ENCODE measurements around the gene HDGF. TPM values are rescaled to one million over a fixed set of nuclear protein-coding genes. Genes with fewer than 3 reads are reported as not detected.
"Not testable (repeated sequence)": the region's sequence is repeated elsewhere in the genome, so short reads cannot be mapped to it uniquely, and the experiment has no call there.

The HDGF gene
- total and polyA plus RNA-seq, 4 experiments from 2014 or later, result 23.8 to 97.0 (median 71.3) TPM

- H3K4me1 Mint-ChIP-seq, result peaks cover 24 to 39% (median 34%) of the 10 kb centered on the region in 4 donors
- no peaks in the 10 kb centered on the region for H3K27me3 Mint-ChIP-seq
- no peak within 1 kb of the TSS for H3K27ac Mint-ChIP-seq
- no peaks in the 10 kb centered on the region for H3K27me3 ChIP-seq (ENCODE audit: insufficient read depth, low read length)
- peaks cover 6% of the 10 kb centered on the region for H3K36me3 ChIP-seq (ENCODE audit: insufficient read depth, low read length)
- H3K9me3 Mint-ChIP-seq, result no peaks in the 10 kb centered on the region
- ChIA-PET POLR2A (ENCODE audit: partially characterized antibody) (interaction anchor here (0.8 to 7.8 kb wide), 24 partner anchors 9 to 484 kb away, joined by 3 to 158 read pairs (median 4); partner anchors contain the start of genes HDGF, ISG20L2, MEF2D and METTL25B), CTCF (ENCODE audit: partially characterized antibody) (interaction anchor here (1.2 to 8.7 kb wide), 9 partner anchors 15 to 93 kb away, joined by 3 to 91 read pairs (median 4); partner anchors contain the start of genes CRABP2, ISG20L2, METTL25B and MRPL24)
- peak; percentile 97 to 100 (median 99) for DNase-seq
- H3K4me3 ChIP-seq (ENCODE audit: low read length in 2 of 2), result peak within 1 kb of the TSS; percentile 98 to 99
- H3K36me3 Mint-ChIP-seq, result peaks cover 19 to 20% of the 10 kb centered on the region in 2 donors
- H3K9me3 ChIP-seq (ENCODE audit: control insufficient read depth in 1 of 2, low read length in 2 of 2), result no peaks in the 10 kb centered on the region
- peaks cover 48% of the 10 kb centered on the region for H3K4me1 ChIP-seq (ENCODE audit: insufficient read depth, low read length)
- intact Hi-C loops (cut with micrococcal nuclease), result loop anchor here (1.0 kb wide), 8 partner anchors 16 to 485 kb away; partner anchors contain the start of genes CCT3, HDGF, ISG20L2 and METTL25B
- no peak within 1 kb of the TSS for H3K4me3 Mint-ChIP-seq
- peak within 1 kb of the TSS; percentile 98 for H3K27ac ChIP-seq (ENCODE audit: low read depth, low read length)
Measured at GRCh38 chr1:156767101-156767878, 15.8 kb upstream of the HDGF start, which contains the start of gene PRCC. Gene PRCC (plus strand): TSS chr1:156767535. CDS start chr1:156767772, 237 bp downstream.

GRCh38 chr1:156766298-156767100, 15.0 kb upstream of the HDGF start:
- no peaks in the 10 kb centered on the region for H3K27me3 Mint-ChIP-seq
- H3K9me3 Mint-ChIP-seq, result no peaks in the 10 kb centered on the region
- no peaks in the 10 kb centered on the region for H3K27me3 ChIP-seq (ENCODE audit: insufficient read depth, low read length)
- H3K36me3 Mint-ChIP-seq, result peaks cover 16 to 20% of the 10 kb centered on the region in 2 donors
- H3K4me3 Mint-ChIP-seq, result no peak overlapping the region
- H3K4me3 ChIP-seq (ENCODE audit: low read length in 2 of 2), result peak overlapping the region; percentile 89 to 99
- H3K27ac Mint-ChIP-seq, result no peak overlapping the region
- intact Hi-C loops (cut with micrococcal nuclease), result loop anchor here (1.0 kb wide), 8 partner anchors 15 to 484 kb away; partner anchors contain the start of genes CCT3, HDGF, ISG20L2 and METTL25B
- DNase-seq, result no peak
- H3K9me3 ChIP-seq (ENCODE audit: control insufficient read depth in 1 of 2, low read length in 2 of 2), result no peaks in the 10 kb centered on the region
- H3K4me1 Mint-ChIP-seq, result peaks cover 24 to 36% (median 31%) of the 10 kb centered on the region in 4 donors
- peak overlapping the region; percentile 98 for H3K27ac ChIP-seq (ENCODE audit: low read depth, low read length)
- POLR2A ChIA-PET (ENCODE audit: partially characterized antibody), result interaction anchor here (0.8 to 7.8 kb wide), 22 partner anchors 8 to 484 kb away, joined by 3 to 158 read pairs (median 4); partner anchors contain the start of genes HDGF, ISG20L2, MEF2D and METTL25B
- H3K36me3 ChIP-seq (ENCODE audit: insufficient read depth, low read length), result peaks cover 6% of the 10 kb centered on the region
- CTCF ChIA-PET (ENCODE audit: partially characterized antibody), result interaction anchor here (1.2 to 8.7 kb wide), 8 partner anchors 14 to 94 kb away, joined by 3 to 91 read pairs (median 6); partner anchors contain the start of genes CRABP2, ISG20L2, METTL25B and MRPL24
- peaks cover 44% of the 10 kb centered on the region for H3K4me1 ChIP-seq (ENCODE audit: insufficient read depth, low read length)

- Histone ChIP-seq H3K27me3 (ENCODE audit: insufficient read depth, low read length) (no peaks in the 10 kb centered on the region), H3K36me3 (ENCODE audit: insufficient read depth, low read length) (no peaks in the 10 kb centered on the region), H3K27ac (ENCODE audit: low read depth, low read length) (no peak overlapping the region), H3K4me1 (ENCODE audit: insufficient read depth, low read length) (peaks cover 36% of the 10 kb centered on the region), H3K4me3 (ENCODE audit: low read length in 2 of 2) (no peak overlapping the region), H3K9me3 (ENCODE audit: control insufficient read depth in 1 of 2, low read length in 2 of 2) (no peaks in the 10 kb centered on the region)
- Mint-ChIP-seq H3K4me3 (peak overlapping the region in 2 of 8 donors; percentile 32 to 52), H3K4me1 (peaks cover 16 to 27% (median 23%) of the 10 kb centered on the region in 4 donors), H3K9me3 (no peaks in the 10 kb centered on the region), H3K27ac (peak overlapping the region in 1 of 7 donors; percentile 57), H3K36me3 (peaks cover 9 to 14% of the 10 kb centered on the region in 2 donors), H3K27me3 (no peaks in the 10 kb centered on the region)
- ChIA-PET CTCF (ENCODE audit: partially characterized antibody) (interaction anchor here (3.9 to 8.7 kb wide), 2 partner anchors 37 to 76 kb away, joined by 16 to 91 read pairs; partner anchors contain the start of genes ISG20L2 and METTL25B), POLR2A (ENCODE audit: partially characterized antibody) (interaction anchor here (3.3 to 7.8 kb wide), 5 partner anchors 10 to 38 kb away, joined by 17 to 158 read pairs (median 79); partner anchors contain the start of genes HDGF, ISG20L2, METTL25B and MRPL24)
- intact Hi-C loops (cut with micrococcal nuclease), result no loop called here
- no peak for DNase-seq
Measured at GRCh38 chr1:156765666-156766065, 14.2 kb upstream of the HDGF start.

GRCh38 chr1:156765136-156765535, 13.7 kb upstream of the HDGF start:
- H3K4me3 Mint-ChIP-seq; intact Hi-C loops (cut with micrococcal nuclease): not testable (repeated sequence)
- POLR2A ChIA-PET (ENCODE audit: partially characterized antibody), result interaction anchor here (3.3 to 7.8 kb wide), 5 partner anchors 10 to 38 kb away, joined by 17 to 158 read pairs (median 79); partner anchors contain the start of genes HDGF, ISG20L2, METTL25B and MRPL24

GRCh38 chr1:156760796-156761104, 9.3 kb upstream of the HDGF start:
- intact Hi-C loops (cut with micrococcal nuclease), result no loop called here
- CTCF ChIA-PET (ENCODE audit: partially characterized antibody), result interaction anchor here (0.6 to 1.6 kb wide), 2 partner anchors 35 to 38 kb away, joined by 3 to 4 read pairs; no protein-coding TSS in a partner anchor
- H3K4me3 ChIP-seq (ENCODE audit: low read length in 2 of 2), result no peak overlapping the region
- Mint-ChIP-seq H3K27ac (no peak overlapping the region), H3K4me3 (peak overlapping the region in 1 of 8 donors; percentile 26), H3K9me3 (no peaks in the 10 kb centered on the region), H3K27me3 (no peaks in the 10 kb centered on the region), H3K4me1 (peaks cover 0 to 5% (median 3%) of the 10 kb centered on the region in 4 donors), H3K36me3 (no peaks in the 10 kb centered on the region)
- POLR2A ChIA-PET (ENCODE audit: partially characterized antibody), result interaction anchor here (1.2 to 7.8 kb wide), 2 partner anchors 9 to 20 kb away, joined by 3 to 97 read pairs; partner anchors contain the start of genes HDGF and MRPL24
- no peak overlapping the region for H3K27ac ChIP-seq (ENCODE audit: low read depth, low read length)
- no peaks in the 10 kb centered on the region for H3K36me3 ChIP-seq (ENCODE audit: insufficient read depth, low read length)
- H3K4me1 ChIP-seq (ENCODE audit: insufficient read depth, low read length), result peaks cover 2% of the 10 kb centered on the region
- no peaks in the 10 kb centered on the region for H3K27me3 ChIP-seq (ENCODE audit: insufficient read depth, low read length)
- no peak for DNase-seq
- no peaks in the 10 kb centered on the region for H3K9me3 ChIP-seq (ENCODE audit: control insufficient read depth in 1 of 2, low read length in 2 of 2)

More at GRCh38 chr1:156765136-156765535, 13.7 kb upstream of the HDGF start:
- not testable (repeated sequence) for H3K9me3 Mint-ChIP-seq; H3K36me3 ChIP-seq (ENCODE audit: insufficient read depth, low read length); H3K27ac ChIP-seq (ENCODE audit: low read depth, low read length); DNase-seq; H3K9me3 ChIP-seq (ENCODE audit: control insufficient read depth in 1 of 2, low read length in 2 of 2); H3K27me3 ChIP-seq (ENCODE audit: insufficient read depth, low read length); H3K27me3 Mint-ChIP-seq; H3K4me3 ChIP-seq (ENCODE audit: low read length in 2 of 2)
- peak overlapping the region in 1 of 7 donors; percentile 57 for H3K27ac Mint-ChIP-seq
- CTCF ChIA-PET (ENCODE audit: partially characterized antibody), result interaction anchor here (8.7 kb wide), 1 partner anchor 37 kb away, joined by 91 read pairs; the partner anchor contains the start of genes ISG20L2 and METTL25B
- H3K36me3 Mint-ChIP-seq, result peaks cover 5 to 10% of the 10 kb centered on the region in 2 donors
- H3K4me1 Mint-ChIP-seq, result peaks cover 16 to 22% (median 20%) of the 10 kb centered on the region in 4 donors
- H3K4me1 ChIP-seq (ENCODE audit: insufficient read depth, low read length), result peaks cover 32% of the 10 kb centered on the region

GRCh38 chr1:156760092-156760795, 8.8 kb upstream of the HDGF start:
- intact Hi-C loops (cut with micrococcal nuclease), result no loop called here
- POLR2A ChIA-PET (ENCODE audit: partially characterized antibody), result interaction anchor here (1.2 to 7.8 kb wide), 2 partner anchors 9 to 19 kb away, joined by 3 to 97 read pairs; partner anchors contain the start of genes HDGF and MRPL24

More at GRCh38 chr1:156760092-156760795, 8.8 kb upstream of the HDGF start:
- peaks cover 0 to 5% (median 3%) of the 10 kb centered on the region in 4 donors for H3K4me1 Mint-ChIP-seq
- Histone ChIP-seq H3K9me3 (ENCODE audit: control insufficient read depth in 1 of 2, low read length in 2 of 2) (no peaks in the 10 kb centered on the region), H3K4me3 (ENCODE audit: low read length in 2 of 2) (no peak overlapping the region), H3K27ac (ENCODE audit: low read depth, low read length) (no peak overlapping the region), H3K4me1 (ENCODE audit: insufficient read depth, low read length) (no peaks in the 10 kb centered on the region), H3K36me3 (ENCODE audit: insufficient read depth, low read length) (no peaks in the 10 kb centered on the region), H3K27me3 (ENCODE audit: insufficient read depth, low read length) (no peaks in the 10 kb centered on the region)
- H3K36me3 Mint-ChIP-seq, result no peaks in the 10 kb centered on the region
- DNase-seq, result no peak
- no peak overlapping the region for H3K27ac Mint-ChIP-seq
- H3K9me3 Mint-ChIP-seq, result no peaks in the 10 kb centered on the region
- no peaks in the 10 kb centered on the region for H3K27me3 Mint-ChIP-seq
- CTCF ChIA-PET (ENCODE audit: partially characterized antibody), result interaction anchor here (0.6 to 1.6 kb wide), 2 partner anchors 34 to 38 kb away, joined by 3 to 4 read pairs; no protein-coding TSS in a partner anchor
- no peak overlapping the region for H3K4me3 Mint-ChIP-seq

Measured in CD4-positive, alpha-beta memory T cell (primary cell).